ENCODE results near the gene PIEZO1. TPM values are rescaled to one million over a fixed set of nuclear protein-coding genes. Genes with fewer than 3 reads are reported as not detected.
A peak's percentile ranks its signal among the peaks of the same experiment; 100 is the strongest.

PIEZO1 gene
- total and polyA plus RNA-seq, 8 donors, result 75.3 to 193 (median 103) TPM

DNA sequence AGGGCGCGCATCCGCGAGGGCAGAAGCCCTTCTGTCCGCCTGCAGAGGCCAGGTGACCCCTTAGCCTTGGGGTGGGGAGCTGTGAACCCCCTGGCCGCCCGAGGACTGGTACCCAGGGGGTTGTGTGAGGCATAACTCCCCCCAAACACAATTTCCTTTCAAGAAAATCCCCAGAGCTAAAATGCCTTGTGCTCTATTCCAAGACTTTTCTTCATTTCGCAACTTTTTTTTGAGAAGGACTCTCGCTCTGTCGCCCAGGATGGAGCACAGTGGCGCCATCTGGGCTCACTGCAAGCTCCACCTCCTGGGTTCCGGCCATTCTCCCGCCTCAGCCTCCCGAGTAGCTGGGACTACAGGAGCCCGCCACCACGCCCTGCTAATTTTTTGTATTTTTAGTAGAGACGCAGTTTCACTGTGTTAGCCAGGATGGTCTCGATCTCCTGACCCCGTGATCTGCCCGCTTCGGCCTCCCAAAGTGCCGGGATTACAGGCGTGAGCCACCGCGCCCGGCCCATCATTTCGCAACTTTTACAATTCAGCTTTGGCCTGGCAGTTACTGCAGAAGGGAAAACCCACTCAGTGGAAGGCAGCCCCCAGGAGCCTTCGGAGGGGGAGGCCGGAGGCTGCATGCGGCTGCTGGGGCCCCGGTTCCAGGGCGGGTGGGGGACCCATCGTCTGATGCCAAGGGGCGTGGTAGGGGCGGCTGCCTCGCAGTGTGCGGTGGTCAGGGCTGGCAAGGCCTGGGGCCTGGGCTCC is 27.7 kb upstream of the PIEZO1 start:
- Histone ChIP-seq H3K36me3 (peaks cover 0 to 38% of the 10 kb centered on the region in 2 donors), H3K4me3 (peak overlapping the region; percentile 82 to 91), H3K27me3 (no peaks in the 10 kb centered on the region), H3K4me1 (peaks cover 11 to 36% of the 10 kb centered on the region in 2 donors), H3K27ac (peak overlapping the region; percentile 88 to 94), H3K9me3 (no peaks in the 10 kb centered on the region)
- intact Hi-C loops (cut with DNase I), result no loop called here
- peak; percentile 3 for ATAC-seq
- DNase-seq, result peak in 2 of 4 donors; percentile 61 to 83
- TF ChIP-seq CTCF (IDR thresholded peaks at IDR 0.05), result no peak

DNA sequence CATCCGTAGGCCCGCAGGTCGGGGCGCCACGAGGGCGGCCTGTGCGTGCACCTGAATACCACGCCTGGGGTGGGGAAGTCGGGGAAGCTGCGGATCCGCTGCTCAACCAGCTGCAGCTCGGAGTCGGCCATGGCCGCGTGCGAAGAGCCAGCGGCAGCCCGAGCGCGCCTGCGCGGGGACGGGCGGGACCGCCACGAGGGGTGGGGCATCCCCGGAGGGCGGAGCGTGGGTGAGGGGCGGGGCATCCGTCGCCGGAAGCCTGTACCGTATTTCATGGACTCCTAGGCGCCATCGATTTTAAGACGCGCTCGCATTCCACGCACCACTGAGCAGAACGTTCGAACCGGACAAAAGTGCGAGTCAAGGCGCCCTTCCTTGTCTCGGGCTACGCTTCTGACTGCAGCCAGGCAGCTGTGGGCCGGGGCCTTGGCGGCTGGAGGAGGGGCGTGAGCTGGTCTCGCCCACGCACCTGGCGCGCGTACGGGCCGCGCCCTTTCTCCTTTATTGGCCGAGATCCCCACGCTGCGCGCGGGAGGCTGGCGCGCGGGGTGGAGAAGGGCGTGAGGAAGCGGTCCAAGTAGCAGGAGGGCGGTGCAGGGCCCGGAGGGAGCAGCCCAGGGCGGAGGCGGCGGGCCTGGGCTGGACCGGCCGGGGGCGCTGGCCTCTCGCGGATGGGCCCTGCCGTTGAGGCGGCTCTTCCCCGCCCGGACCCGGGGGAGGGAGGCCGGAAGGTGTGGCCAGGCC is 26.9 kb upstream of the PIEZO1 start, which contains the start of gene APRT:
Gene APRT (minus strand): TSS at position 160 of the 744 bp plus-strand sequence. CDS start 29 bp downstream, at position 131.
- peak within 1 kb of the TSS; percentile 88 to 94 for H3K27ac ChIP-seq
- H3K4me3 ChIP-seq, result peak within 1 kb of the TSS; percentile 82 to 91
- H3K36me3 ChIP-seq, result peaks cover 0 to 36% of the 10 kb centered on the region in 2 donors
- H3K4me1 ChIP-seq, result peaks cover 11 to 36% of the 10 kb centered on the region in 2 donors
- peak; percentile 92 for ATAC-seq
- DNase-seq, result peak; percentile 90 to 99 (median 96)
- H3K9me3 ChIP-seq, result no peaks in the 10 kb centered on the region
- no peaks in the 10 kb centered on the region for H3K27me3 ChIP-seq
- peak in 1 of 2 donors; percentile 38 for TF ChIP-seq CTCF (IDR thresholded peaks at IDR 0.05)
- intact Hi-C loops (cut with DNase I), result no loop called here

DNA sequence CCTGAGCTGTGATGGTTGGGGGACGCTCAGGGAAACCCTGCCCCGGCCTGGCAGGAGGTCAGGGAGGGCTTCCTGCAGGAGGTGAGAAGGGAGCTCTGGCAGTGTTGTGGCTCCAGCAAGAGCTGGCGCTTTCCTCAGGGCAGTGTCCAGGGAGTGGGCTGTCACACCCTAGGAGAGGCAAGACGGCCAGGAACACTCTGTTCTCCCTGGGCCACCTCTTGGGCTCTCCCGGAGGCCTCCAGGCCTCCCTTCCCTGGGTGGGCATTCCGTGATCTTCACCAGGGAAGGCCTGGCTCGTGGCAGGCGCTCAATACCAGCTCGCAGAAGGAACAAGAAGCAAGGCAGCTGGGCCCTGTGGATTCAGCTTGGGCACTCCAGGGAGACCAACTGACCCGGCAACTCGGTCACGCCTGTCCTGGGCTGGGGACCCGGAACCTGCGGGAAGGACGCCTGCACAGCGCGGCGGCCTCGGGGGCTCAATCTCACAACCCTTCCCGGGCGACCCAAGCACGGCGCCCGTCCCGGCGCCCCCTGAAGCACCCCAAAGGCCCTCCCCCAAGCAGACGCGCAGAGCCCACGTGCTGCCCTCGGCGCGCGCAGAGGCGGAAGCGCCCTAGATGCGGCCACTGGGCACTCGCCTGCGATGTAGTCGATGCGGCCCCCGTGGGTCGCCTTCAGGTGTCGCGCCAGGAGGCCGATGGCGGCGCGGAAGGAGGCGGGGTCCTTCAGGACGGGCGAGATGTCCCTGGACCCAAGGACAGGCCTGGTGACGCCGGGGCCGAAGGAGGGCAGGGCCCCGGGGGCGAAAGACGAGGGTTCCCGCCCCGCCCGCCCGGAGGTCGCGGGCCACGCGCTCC is 26.1 kb upstream of the PIEZO1 start:
- Histone ChIP-seq H3K36me3 (peaks cover 0 to 32% of the 10 kb centered on the region in 2 donors), H3K4me3 (peak overlapping the region; percentile 82 to 91), H3K4me1 (peaks cover 11 to 36% of the 10 kb centered on the region in 2 donors), H3K27ac (peak overlapping the region; percentile 88 to 94), H3K9me3 (no peaks in the 10 kb centered on the region), H3K27me3 (no peaks in the 10 kb centered on the region)
- intact Hi-C loops (cut with DNase I), result no loop called here
- TF ChIP-seq CTCF (IDR thresholded peaks at IDR 0.05), result no peak
- DNase-seq (peak; percentile 83 to 91 (median 87)), ATAC-seq (peak; percentile 82)

- H3K4me1 ChIP-seq, result peaks cover 11 to 39% of the 10 kb centered on the region in 2 donors
- DNase-seq (peak in 1 of 4 donors; percentile 79), ATAC-seq (no peak)
- no peaks in the 10 kb centered on the region for H3K27me3 ChIP-seq
- TF ChIP-seq CTCF (IDR thresholded peaks at IDR 0.05), result no peak
- no peaks in the 10 kb centered on the region for H3K9me3 ChIP-seq
- peaks cover 0 to 32% of the 10 kb centered on the region in 2 donors for H3K36me3 ChIP-seq
- H3K4me3 ChIP-seq, result peak overlapping the region; percentile 82 to 91
- peak overlapping the region; percentile 88 to 94 for H3K27ac ChIP-seq
- intact Hi-C loops (cut with DNase I), result no loop called here
These were observed 25.3 kb upstream of the PIEZO1 start for GRCh38 chr16:88810166-88810911.

All from left lung (tissue), 10 donors.